Measurements from ENCODE around the gene CEP89. TPM values are rescaled to one million over a fixed set of nuclear protein-coding genes. Genes with fewer than 3 reads are reported as not detected.

Gene CEP89
- total RNA-seq, 4 donors from 2014 or later, result 8.8 to 16.6 (median 10.6) TPM

GRCh38 chr19:32901504-32902161 lies 70.1 kb downstream of the CEP89 start:
- intact Hi-C loops (cut with DNase I; ENCODE audit: low total_unique reads), result no loop called here
- H3K4me3 ChIP-seq (ENCODE audit: low read depth, poor library complexity, severe bottlenecking), result no peak overlapping the region
- TF ChIP-seq, protein P1, sequence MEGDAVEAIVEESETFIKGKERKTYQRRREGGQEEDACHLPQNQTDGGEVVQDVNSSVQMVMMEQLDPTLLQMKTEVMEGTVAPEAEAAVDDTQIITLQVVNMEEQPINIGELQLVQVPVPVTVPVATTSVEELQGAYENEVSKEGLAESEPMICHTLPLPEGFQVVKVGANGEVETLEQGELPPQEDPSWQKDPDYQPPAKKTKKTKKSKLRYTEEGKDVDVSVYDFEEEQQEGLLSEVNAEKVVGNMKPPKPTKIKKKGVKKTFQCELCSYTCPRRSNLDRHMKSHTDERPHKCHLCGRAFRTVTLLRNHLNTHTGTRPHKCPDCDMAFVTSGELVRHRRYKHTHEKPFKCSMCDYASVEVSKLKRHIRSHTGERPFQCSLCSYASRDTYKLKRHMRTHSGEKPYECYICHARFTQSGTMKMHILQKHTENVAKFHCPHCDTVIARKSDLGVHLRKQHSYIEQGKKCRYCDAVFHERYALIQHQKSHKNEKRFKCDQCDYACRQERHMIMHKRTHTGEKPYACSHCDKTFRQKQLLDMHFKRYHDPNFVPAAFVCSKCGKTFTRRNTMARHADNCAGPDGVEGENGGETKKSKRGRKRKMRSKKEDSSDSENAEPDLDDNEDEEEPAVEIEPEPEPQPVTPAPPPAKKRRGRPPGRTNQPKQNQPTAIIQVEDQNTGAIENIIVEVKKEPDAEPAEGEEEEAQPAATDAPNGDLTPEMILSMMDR (IDR thresholded peaks at IDR 0.05), result no peak
- TF ChIP-seq POLR2A (IDR thresholded peaks at IDR 0.05), result no peak
- WGBS, 2 donors, result 74 to 92% methylated on average over 5 of the region's 5 CpGs
- peak in 1 of 2 donors; percentile 13 for DNase-seq (ENCODE audit: low spot score in 2 of 2)

GRCh38 chr19:32896516-32897214 lies 75.1 kb downstream of the CEP89 start:
- TF ChIP-seq POLR2A (IDR thresholded peaks at IDR 0.05), result no peak
- TF ChIP-seq, protein P1 (IDR thresholded peaks at IDR 0.05), result no peak
- no peak overlapping the region for H3K4me3 ChIP-seq (ENCODE audit: low read depth, poor library complexity, severe bottlenecking)
- intact Hi-C loops (cut with DNase I; ENCODE audit: low total_unique reads), result no loop called here
- WGBS, 2 donors, result 100% methylated on average over 1 of the region's 1 CpG
- DNase-seq (ENCODE audit: low spot score in 2 of 2), result no peak

GRCh38 chr19:32895384-32895783 lies 76.4 kb downstream of the CEP89 start:
- DNase-seq (ENCODE audit: low spot score in 2 of 2), result no peak
- TF ChIP-seq POLR2A (IDR thresholded peaks at IDR 0.05), result no peak
- TF ChIP-seq, protein P1 (IDR thresholded peaks at IDR 0.05), result no peak
- intact Hi-C loops (cut with DNase I; ENCODE audit: low total_unique reads), result no loop called here
- no peak overlapping the region for H3K4me3 ChIP-seq (ENCODE audit: low read depth, poor library complexity, severe bottlenecking)
- 89 to 90% methylated on average over 3 of the region's 3 CpGs for WGBS, 2 donors

- H3K4me3 ChIP-seq (ENCODE audit: low read depth, poor library complexity, severe bottlenecking), result no peak overlapping the region
- intact Hi-C loops (cut with DNase I; ENCODE audit: low total_unique reads), result no loop called here
- DNase-seq (ENCODE audit: low spot score in 2 of 2), result no peak
- 97 to 98% methylated on average over 2 of the region's 2 CpGs for WGBS, 2 donors
- TF ChIP-seq POLR2A (IDR thresholded peaks at IDR 0.05), result no peak
- TF ChIP-seq, protein P1 (IDR thresholded peaks at IDR 0.05), result no peak
Observed at GRCh38 chr19:32891609-32892008, 80.1 kb downstream of the CEP89 start.

DNA sequence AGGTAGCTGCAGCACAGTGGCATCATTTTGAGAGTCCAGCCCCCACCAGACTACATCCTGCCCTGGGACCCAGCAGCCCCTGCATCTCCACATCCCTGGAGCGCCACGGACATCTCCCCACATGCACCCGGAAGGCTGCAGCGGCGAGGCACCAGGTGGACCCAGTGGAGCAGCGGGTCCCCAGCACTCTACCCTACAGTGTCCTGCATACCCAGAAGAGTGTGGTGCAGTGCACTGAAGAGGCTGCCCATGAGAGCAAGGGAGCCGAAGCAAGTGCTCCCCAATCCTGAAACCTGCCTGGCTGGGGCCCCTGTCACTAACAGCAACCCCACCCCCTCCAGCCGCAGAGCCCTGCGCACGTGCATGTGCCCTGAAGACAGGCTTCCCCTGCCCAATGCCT lies 80.9 kb downstream of the CEP89 start:
- 99 to 100% methylated on average over 10 of the region's 10 CpGs for WGBS, 2 donors
- intact Hi-C loops (cut with DNase I; ENCODE audit: low total_unique reads), result no loop called here
- H3K4me3 ChIP-seq (ENCODE audit: low read depth, poor library complexity, severe bottlenecking), result no peak overlapping the region
- no peak for TF ChIP-seq POLR2A (IDR thresholded peaks at IDR 0.05)
- TF ChIP-seq, protein P1 (IDR thresholded peaks at IDR 0.05), result no peak
- DNase-seq (ENCODE audit: low spot score in 2 of 2), result peak in 1 of 2 donors; percentile 61
